Esophagus muscularis mucosa (tissue), 4 donors: ENCODE measurements around the gene FKBP1A.
"Not testable (repeated sequence)": the region's sequence is repeated elsewhere in the genome, so short reads cannot be mapped to it uniquely, and the experiment has no call there.

Experiments used
- EP300 ChIP-seq: sonication (generic); formaldehyde crosslinking; IDR thresholded peaks from one replicate; pipeline ENCODE4 v1.6.1; 2017; ENCODE audit warnings: antibody characterized with exemption
- POLR2A ChIP-seq: fragments of 450-650 bp; IDR thresholded peaks from one replicate; pipeline ENCODE4 v1.6.1; 2017; ENCODE audit warnings: antibody characterized with exemption, moderate library complexity, mild to moderate bottlenecking, low read depth
- POLR2AphosphoS5 ChIP-seq, 2 donors: sonication (generic); formaldehyde crosslinking; IDR thresholded peaks; one replicate each; pipeline ENCODE4 v1.6.1; 2017; ENCODE audit warnings: antibody characterized with exemption in 2 of 2
- TF ChIP-seq, protein P1 (sequence below), 3 experiments: fragments of 200-600 bp in 2 of 3; fragments of 450-650 bp in 1 of 3; sonication (generic) in 2 of 3; IDR thresholded peaks; one replicate each; pipeline ENCODE4 v1.5.1; 2017 to 2019; ENCODE audit warnings: antibody characterized with exemption in 3 of 3, mild to moderate bottlenecking in 2 of 3, moderate library complexity in 1 of 3

DNA sequence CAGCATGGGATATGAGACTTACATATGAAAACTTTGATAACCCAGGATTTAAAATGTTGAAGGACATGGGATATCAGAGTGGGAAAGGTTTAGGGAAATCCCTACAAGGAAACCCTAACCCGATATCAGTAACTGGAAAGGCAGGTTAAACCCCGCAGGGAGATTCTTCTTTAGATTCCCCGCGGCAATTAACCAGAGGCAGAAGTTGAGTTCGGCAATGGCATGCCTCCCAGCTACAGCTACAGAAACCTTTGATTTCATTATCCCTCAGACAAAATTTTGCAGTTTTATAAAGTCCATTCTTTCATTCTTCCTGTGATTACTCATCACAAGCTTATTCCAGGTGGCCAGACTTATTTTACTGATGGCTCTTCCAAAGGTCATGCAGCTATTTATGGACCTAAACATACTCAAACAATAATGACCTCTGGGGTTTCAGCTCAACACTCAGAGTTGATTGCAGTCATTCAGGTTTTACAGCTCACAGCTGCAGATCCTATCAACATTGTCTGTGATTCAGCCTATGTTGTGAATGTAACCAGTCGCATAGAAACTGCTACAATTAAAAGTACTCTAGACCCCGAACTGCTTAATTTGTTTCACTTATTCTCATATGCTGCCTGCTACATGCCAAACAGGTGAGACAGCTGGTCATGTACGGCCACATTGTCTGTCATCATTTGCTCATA is 7.0 kb upstream of the FKBP1A start:
- not testable (repeated sequence) for TF ChIP-seq POLR2A; EP300; POLR2AphosphoS5 (IDR thresholded peaks at IDR 0.05)
- TF ChIP-seq, protein P1, sequence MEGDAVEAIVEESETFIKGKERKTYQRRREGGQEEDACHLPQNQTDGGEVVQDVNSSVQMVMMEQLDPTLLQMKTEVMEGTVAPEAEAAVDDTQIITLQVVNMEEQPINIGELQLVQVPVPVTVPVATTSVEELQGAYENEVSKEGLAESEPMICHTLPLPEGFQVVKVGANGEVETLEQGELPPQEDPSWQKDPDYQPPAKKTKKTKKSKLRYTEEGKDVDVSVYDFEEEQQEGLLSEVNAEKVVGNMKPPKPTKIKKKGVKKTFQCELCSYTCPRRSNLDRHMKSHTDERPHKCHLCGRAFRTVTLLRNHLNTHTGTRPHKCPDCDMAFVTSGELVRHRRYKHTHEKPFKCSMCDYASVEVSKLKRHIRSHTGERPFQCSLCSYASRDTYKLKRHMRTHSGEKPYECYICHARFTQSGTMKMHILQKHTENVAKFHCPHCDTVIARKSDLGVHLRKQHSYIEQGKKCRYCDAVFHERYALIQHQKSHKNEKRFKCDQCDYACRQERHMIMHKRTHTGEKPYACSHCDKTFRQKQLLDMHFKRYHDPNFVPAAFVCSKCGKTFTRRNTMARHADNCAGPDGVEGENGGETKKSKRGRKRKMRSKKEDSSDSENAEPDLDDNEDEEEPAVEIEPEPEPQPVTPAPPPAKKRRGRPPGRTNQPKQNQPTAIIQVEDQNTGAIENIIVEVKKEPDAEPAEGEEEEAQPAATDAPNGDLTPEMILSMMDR (IDR thresholded peaks at IDR 0.05): not testable (repeated sequence)
